Chondrocyte (in vitro differentiated cells): ENCODE measurements around the gene DBH. TPM values are rescaled to one million over a fixed set of nuclear protein-coding genes. Genes with fewer than 3 reads are reported as not detected.

ENCODE experiments used
- DNase-seq: peaks from one replicate; pipeline ENCODE4 v3.0.0; 2021; ENCODE audit warnings: mixed read lengths, low spot score
- H3K27ac Mint-ChIP-seq: one replicate; pipeline ENCODE4 v1.8.0; 2021; ENCODE audit warnings: mild to moderate bottlenecking, moderate library complexity, mixed read lengths; ENCODE audit not compliant: unreplicated experiment
- H3K27me3 Mint-ChIP-seq: 2 replicates; pipeline ENCODE4 v1.8.0; 2021; ENCODE audit warnings: low read depth, mixed read lengths
- H3K36me3 Mint-ChIP-seq: 2 replicates; pipeline ENCODE4 v1.8.0; 2021; ENCODE audit warnings: low read depth, mixed read lengths
- H3K4me1 Mint-ChIP-seq: 2 replicates; pipeline ENCODE4 v1.8.0; 2021; ENCODE audit warnings: low read depth, mild to moderate bottlenecking, mixed read lengths
- H3K4me3 Mint-ChIP-seq: one replicate; pipeline ENCODE4 v1.8.0; 2021; ENCODE audit warnings: mild to moderate bottlenecking, moderate library complexity, mixed read lengths; ENCODE audit not compliant: unreplicated experiment
- H3K9me3 Mint-ChIP-seq: 2 replicates; pipeline ENCODE4 v1.8.0; 2021; ENCODE audit warnings: low read depth, mixed read lengths
- total RNA-seq: library from RNA; stranded (reverse); gene quantifications from 3 replicates; pipeline ENCODE4 v1.2.1, GENCODE V29; 2021
- TF ChIP-seq, protein P1 (sequence below): fragments of 200-600 bp; sonication (generic); IDR thresholded peaks from 2 replicates; pipeline ENCODE4 v1.5.0; 2021; ENCODE audit warnings: antibody characterized with exemption, mild to moderate bottlenecking, moderate library complexity

DBH gene
- total RNA-seq, 1 donor from 2014 or later: not detected

GRCh38 chr9:133632806-133633680 lies 3.1 kb upstream of the DBH start:
- H3K36me3 Mint-ChIP-seq: no peaks in the 10 kb centered on the region

DNA sequence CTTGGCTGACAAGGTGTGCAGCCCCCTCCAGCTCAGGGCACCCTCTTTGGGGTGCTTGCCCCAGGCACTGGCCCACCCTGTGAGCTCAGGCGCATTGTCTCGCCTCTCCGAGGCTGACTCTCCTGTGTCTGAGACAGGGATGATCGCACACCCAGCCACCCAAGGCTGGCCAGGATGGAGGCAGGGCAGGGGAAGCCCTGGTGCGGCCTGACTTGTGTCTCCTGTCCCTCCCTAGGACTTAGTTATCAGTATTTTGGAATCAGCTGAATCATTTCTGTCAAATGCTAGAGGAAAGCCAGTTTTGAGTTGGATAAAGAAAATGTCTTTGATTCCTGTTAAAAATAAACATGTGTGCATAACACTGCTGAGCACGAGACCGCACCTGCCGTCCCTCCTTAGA lies 2.5 kb upstream of the DBH start:
- Mint-ChIP-seq H3K27me3 (peaks cover 58% of the 10 kb centered on the region), H3K27ac (no peak overlapping the region), H3K36me3 (no peaks in the 10 kb centered on the region), H3K4me1 (no peaks in the 10 kb centered on the region), H3K9me3 (no peaks in the 10 kb centered on the region), H3K4me3 (no peak overlapping the region)
- DNase-seq: no peak
- TF ChIP-seq, protein P1, sequence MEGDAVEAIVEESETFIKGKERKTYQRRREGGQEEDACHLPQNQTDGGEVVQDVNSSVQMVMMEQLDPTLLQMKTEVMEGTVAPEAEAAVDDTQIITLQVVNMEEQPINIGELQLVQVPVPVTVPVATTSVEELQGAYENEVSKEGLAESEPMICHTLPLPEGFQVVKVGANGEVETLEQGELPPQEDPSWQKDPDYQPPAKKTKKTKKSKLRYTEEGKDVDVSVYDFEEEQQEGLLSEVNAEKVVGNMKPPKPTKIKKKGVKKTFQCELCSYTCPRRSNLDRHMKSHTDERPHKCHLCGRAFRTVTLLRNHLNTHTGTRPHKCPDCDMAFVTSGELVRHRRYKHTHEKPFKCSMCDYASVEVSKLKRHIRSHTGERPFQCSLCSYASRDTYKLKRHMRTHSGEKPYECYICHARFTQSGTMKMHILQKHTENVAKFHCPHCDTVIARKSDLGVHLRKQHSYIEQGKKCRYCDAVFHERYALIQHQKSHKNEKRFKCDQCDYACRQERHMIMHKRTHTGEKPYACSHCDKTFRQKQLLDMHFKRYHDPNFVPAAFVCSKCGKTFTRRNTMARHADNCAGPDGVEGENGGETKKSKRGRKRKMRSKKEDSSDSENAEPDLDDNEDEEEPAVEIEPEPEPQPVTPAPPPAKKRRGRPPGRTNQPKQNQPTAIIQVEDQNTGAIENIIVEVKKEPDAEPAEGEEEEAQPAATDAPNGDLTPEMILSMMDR: no peak

More at GRCh38 chr9:133632806-133633680, 3.1 kb upstream of the DBH start:
- Mint-ChIP-seq H3K4me1 (no peaks in the 10 kb centered on the region), H3K27ac (no peak overlapping the region), H3K4me3 (no peak overlapping the region), H3K9me3 (no peaks in the 10 kb centered on the region), H3K27me3 (peaks cover 56% of the 10 kb centered on the region)
- TF ChIP-seq, protein P1: no peak
- DNase-seq: no peak

- Mint-ChIP-seq H3K27ac (no peak overlapping the region), H3K27me3 (peaks cover 59% of the 10 kb centered on the region), H3K36me3 (no peaks in the 10 kb centered on the region), H3K4me3 (no peak overlapping the region), H3K4me1 (no peaks in the 10 kb centered on the region), H3K9me3 (no peaks in the 10 kb centered on the region)
- DNase-seq: no peak
- TF ChIP-seq, protein P1: no peak
Measured at GRCh38 chr9:133634081-133634691, 2.0 kb upstream of the DBH start.

- TF ChIP-seq, protein P1: no peak
- Mint-ChIP-seq H3K4me3 (no peak overlapping the region), H3K36me3 (no peaks in the 10 kb centered on the region), H3K27ac (no peak overlapping the region), H3K9me3 (no peaks in the 10 kb centered on the region), H3K27me3 (peaks cover 66% of the 10 kb centered on the region), H3K4me1 (no peaks in the 10 kb centered on the region)
- no peak for DNase-seq
Measured at GRCh38 chr9:133635098-133635497, 1.1 kb upstream of the DBH start.

GRCh38 chr9:133636902-133637301 lies 739 bp downstream of the DBH start:
- DNase-seq: no peak
- Mint-ChIP-seq H3K4me3 (no peak overlapping the region), H3K27ac (no peak overlapping the region), H3K4me1 (no peaks in the 10 kb centered on the region), H3K36me3 (no peaks in the 10 kb centered on the region), H3K27me3 (peaks cover 75% of the 10 kb centered on the region), H3K9me3 (no peaks in the 10 kb centered on the region)
- TF ChIP-seq, protein P1: no peak
